NCI-H460 (cell line): ENCODE results near the gene MEI1. TPM values are rescaled to one million over a fixed set of nuclear protein-coding genes. Genes with fewer than 3 reads are reported as not detected.
"Not testable (repeated sequence)": the region's sequence is repeated elsewhere in the genome, so short reads cannot be mapped to it uniquely, and the experiment has no call there.

Experiments used
- DNase-seq: peaks from one replicate; pipeline ENCODE4 v3.0.0-alpha.2; 2016; ENCODE audit warnings: low read depth; ENCODE audit errors: extremely low read depth
- polyA plus RNA-seq: library from polyadenylated mRNA; depleted of rRNA; stranded (reverse); fragments of >200 nt; gene quantifications from 2 replicates; pipeline ENCODE4 v1.2.3, GENCODE V29; 2014; cell fraction: nucleus; rRNA removed
- total RNA-seq: library from RNA; depleted of rRNA; stranded (reverse); fragments of >200 nt; shearing (Covaris generic); gene quantifications from 2 replicates; pipeline ENCODE4 v1.2.3, GENCODE V29; 2014; rRNA removed

MEI1 gene
- total RNA-seq, result 0.43 and 0.50 TPM in 2 replicates
- polyA plus RNA-seq, result not detected in 2 replicates

- DNase-seq, result no peak
These were observed at the start of gene MEI1 for GRCh38 chr22:41699264-41700107. MEI1 (plus strand) TSS chr22:41699503; CDS start chr22:41699539, 36 bp downstream.

DNA sequence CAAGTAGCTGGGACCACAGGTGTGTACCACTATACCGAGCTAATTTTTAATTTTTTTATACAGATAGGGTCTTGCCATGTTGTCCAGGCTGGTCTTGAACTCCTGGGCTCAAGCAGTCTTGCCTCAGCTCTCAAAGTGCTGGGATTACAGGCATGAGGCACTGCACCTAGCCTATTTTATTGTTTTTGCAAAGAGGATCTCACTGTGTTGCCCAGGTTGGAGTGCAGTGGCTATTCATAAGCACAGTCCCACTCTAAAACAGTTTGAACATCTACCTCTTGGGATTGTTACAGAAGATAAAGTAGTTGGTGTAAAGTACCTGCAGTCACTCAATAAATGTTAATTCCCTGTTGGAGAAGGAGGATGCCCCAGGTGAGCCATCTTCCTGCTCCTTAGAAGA is 49.1 kb upstream of the MEI1 start:
- DNase-seq, result no peak

DNA sequence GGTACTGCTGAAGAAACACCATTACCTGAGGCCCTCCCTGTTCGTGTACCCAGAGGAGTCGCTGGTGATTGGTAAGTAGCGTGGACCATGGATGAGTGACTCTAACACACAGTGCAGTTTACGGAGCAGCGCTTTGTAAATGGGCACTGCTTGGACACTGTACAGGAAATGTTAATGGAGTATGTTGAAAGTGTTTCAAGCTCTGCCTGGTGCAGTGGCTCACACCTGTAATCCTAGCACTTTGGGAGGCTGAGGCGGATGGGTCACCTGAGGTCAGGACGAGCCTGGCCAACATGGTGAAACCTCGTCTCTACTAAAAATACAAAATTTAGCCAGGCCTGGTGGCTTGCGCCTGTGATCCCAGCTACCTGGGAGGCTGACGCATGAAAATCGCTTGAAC is 48.5 kb upstream of the MEI1 start:
- DNase-seq, result no peak

GRCh38 chr22:41654322-41654721 is 45.0 kb upstream of the MEI1 start:
- no peak for DNase-seq

DNA sequence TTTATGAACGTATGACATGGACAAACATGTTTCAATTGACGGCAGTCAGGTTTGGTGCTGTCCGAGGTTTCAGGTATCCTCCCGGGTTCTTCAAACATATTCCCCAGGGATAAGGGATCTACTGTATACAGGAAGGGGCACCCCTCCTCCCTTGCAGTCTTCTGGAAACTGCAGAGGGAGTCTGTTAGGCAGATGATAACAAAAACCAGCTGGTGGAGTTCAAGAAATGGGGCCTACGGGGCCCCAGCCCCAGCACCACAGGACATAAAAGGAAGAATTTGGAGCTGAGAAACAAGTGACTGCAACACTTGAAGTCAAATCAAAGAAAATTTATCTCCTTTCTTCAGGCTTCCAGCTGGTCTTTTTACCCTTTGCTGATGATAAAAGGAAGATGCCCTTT is 42.7 kb upstream of the MEI1 start:
- DNase-seq, result no peak

GRCh38 chr22:41657709-41658108 is 41.6 kb upstream of the MEI1 start:
- no peak for DNase-seq

DNA sequence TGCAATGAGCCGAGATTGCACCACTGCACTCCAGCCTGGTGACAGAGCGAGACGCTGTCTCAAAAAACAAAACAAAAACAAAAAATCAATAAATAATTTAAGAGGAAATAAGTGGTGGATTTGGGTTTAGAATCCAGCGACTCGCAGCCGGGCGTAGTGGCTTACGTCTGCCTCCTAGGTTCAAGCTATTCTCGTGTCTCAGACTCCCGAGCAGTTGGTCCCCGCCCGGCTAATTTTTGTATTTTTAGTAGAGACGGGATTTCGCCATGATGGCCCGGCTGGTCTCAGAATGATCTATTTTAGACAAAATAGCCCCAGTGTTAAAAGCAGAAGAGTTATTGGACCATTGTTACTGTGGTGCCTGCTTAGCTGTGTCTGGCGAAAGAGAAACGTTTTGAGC is 40.4 kb upstream of the MEI1 start:
- no peak for DNase-seq

DNA sequence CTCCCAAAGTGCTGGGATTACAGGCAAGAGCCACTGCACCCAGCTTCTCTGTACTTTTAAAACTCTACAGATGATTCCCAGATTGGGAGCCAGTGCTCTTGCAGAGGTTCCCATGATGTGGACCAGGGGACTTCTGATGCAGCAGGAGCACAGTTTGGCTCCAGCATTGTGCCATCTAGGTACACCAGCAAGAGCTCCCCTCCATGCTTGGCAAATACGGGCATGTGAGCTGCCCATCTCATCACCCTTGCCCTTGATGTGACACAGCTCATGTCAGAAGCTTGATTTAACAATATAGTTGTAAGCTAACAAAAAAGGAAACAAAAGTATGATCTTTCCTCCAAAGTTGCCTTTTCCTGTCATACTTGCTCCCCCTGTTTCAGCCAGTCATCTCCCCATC is 39.4 kb upstream of the MEI1 start:
- DNase-seq, result no peak

DNA sequence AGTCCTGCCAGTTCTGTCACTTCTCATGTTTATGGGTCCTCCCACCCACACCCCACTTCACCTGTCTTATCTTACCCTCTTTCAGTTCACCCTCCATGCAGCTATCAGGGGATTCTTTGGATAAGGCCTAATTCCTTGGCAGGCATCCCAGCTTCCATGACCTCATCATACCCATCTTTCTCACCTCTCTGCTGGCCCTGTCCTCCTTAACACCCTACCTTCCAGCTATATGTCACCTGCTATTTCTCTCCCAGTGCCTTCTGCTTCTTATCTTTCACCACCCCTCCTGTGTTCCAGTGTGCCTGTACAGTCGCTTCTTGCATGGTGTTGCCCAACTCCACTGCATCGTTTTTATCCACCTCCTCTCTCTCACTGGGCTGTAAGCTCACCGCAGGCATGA is 38.9 kb upstream of the MEI1 start:
- no peak for DNase-seq

DNA sequence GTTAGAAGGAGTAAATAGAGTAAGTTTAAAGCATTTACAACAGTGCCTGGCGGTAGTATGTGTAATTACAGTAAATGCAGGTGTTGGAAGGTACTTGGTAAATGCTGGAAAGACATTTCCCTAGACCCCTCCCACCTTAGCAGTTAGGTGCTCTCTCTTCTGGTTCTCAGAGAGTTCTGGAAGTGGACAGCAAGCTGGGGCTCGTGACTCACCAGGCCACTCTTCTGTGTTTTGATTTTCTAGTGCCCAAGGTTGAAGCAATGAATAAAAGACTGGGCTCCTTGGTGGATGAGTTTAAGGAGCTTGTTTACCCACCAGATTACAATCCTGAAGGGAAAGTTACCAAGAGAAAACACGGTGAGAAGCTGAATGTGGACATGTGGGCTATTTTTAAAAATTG is 38.2 kb upstream of the MEI1 start:
- DNase-seq, result no peak

DNA sequence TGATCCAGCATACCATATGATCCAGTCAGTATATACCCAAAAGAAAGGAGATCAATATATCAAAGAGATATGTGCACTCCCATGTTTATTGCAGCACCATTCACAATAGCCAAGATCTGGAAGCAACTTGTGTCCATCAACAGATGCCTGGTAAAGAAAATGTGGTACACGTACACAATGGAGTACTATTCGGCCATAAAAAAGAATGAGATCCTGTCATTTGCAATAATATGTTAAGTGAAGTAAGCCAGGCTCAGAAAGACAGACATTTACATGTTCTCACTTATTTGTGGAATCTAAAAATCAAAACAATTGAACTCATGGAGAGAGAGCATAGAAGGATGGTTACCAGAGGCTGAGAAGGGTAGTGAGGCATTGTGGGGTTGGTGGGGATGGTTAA is 37.6 kb upstream of the MEI1 start:
- DNase-seq, result no peak

DNA sequence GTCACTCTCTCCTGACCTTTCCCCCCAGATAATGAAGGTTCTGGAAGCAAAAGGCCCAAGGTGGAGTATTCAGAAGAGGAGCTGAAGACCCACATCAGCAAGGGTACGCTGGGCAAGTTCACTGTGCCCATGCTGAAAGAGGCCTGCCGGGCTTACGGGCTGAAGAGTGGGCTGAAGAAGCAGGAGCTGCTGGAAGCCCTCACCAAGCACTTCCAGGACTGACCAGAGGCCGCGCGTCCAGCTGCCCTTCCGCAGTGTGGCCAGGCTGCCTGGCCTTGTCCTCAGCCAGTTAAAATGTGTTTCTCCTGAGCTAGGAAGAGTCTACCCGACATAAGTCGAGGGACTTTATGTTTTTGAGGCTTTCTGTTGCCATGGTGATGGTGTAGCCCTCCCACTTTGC is 35.7 kb upstream of the MEI1 start:
- DNase-seq, result not testable (repeated sequence)

- DNase-seq, result no peak
These were observed 34.8 kb upstream of the MEI1 start for GRCh38 chr22:41664490-41664889.

- no peak for DNase-seq
These were observed 34.4 kb upstream of the MEI1 start for GRCh38 chr22:41664951-41665350.

DNA sequence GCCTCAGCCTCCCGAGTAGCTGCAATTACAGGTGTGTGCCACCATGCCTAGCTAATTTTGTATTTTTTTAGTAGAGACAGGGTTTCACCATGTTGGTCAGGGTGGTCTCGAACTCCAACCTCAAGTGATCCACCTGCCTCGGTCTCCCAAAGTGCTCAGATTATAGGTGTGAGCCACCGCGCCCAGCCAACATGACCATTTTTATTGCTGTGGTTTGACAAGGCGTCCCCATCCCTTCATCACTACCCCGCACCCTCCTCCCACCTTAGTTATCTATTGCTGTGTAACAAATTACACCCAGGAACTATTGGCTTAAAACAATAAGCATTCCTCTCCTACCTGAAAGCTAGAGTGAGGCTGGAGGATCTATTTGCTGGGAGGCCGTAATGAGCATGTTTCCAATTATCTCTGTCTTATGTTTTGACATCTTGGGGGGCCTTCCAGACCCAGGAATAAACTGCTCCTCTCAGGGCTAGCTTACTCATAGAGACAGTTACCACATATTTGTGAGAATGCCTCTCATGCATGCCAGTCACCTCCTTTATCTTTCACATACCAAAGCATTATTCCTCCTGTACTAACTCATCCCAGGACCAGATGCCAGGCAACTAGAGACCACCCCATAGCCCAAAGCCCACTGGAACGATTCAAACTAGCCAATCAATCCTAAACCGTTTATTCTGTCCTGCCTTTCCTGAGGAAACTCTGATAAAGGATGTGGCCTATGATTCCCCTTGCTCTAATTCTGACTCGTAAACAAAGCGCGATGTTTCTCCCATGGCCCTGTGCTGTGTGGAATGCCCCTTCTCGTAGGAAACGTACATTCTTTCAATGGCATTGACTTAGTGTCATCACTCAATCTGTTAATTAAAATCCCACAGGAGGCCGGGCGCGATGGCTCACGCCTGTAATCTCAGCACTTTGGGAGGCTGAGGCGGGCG is 30.1 kb upstream of the MEI1 start:
- DNase-seq, result peak; percentile 18

GRCh38 chr22:41672096-41672495 is 27.2 kb upstream of the MEI1 start:
- peak; percentile 26 for DNase-seq

DNA sequence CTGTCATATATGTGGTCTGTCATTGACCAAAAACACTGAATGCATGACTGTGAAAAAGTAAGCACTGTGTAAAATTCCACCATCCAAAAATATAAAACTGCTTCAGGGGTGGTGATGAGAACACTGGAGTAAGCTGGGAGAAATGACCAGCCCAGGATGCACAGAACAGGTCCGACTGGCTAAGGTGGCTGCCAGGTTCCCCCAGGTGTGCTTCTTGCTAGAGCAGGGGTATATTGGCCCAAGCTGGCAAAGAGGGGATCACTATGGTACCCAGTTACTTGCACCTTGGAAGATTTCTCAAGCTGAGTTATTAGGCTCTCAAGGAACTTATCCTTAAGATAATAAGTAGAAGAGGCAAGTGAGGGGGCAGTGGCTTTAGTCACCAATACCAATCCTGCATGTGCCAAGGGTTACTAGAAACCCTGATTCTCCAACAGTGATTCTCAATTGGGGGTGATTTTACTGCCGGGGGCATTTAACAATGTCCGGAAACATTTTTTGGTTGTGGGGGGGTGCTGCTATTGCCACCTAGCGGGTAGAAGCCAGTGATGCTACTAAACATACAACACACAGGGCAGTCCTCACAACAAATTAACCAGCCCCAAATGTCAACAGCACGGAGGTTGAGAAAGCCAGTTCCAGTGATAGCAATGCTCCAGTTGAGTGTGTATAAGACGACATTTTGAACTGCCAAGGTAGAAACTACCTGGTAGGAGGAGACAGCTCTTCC is 26.4 kb upstream of the MEI1 start:
- DNase-seq, result peak; percentile 45

DNA sequence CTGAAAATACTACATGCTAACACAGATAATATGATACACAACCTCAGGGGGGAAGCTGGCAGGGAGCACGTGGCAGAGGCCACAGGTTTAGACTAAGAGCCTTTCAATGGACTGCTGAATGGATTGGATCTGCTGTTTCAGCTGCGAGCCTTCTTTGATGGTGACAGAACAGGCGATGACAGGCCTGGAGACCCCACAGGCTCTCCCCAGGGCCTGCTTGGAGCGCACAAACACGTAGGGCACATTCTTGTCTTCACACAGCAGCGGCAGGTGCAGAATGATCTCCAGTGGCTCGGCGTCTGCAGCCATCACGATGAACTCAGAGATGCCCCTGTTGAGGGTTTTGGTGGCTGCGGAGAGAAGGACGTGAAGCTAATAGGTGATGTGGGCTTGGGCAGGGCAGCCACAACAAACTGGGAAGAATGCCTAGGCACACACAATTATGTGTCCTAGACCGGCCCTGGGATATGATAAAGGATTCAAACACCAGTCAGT is 24.4 kb upstream of the MEI1 start:
- no peak for DNase-seq

DNA sequence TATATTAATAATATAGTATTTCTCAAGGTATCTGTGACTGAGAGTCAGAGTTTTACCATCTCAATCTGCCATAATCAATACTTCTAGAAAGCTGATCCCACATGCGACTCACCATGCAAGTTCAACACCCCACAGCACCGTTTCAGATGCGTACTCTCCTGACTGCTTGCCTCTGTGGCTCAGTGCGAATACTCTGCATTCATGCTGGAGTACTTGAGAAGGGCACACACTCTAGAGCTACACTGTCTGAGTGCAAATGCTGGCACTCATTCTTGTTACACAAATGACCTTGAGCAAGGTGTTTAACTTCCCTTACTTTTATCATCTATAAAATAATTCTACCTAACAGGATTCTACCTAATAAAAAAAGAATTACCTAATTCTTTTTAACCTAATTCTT is 23.2 kb upstream of the MEI1 start:
- DNase-seq, result no peak

GRCh38 chr22:41681616-41682015 is 17.7 kb upstream of the MEI1 start:
- DNase-seq, result no peak
